Astrocyte (in vitro differentiated cells and primary cell): Measurements from ENCODE around the gene CDK15.

Experiments used
- EZH2 ChIP-seq: IDR thresholded peaks from 2 replicates; pipeline ENCODE4 v1.6.1; 2012; ENCODE audit warnings: mild to moderate bottlenecking, low read length, inconsistent platforms; ENCODE audit not compliant: insufficient read depth
- TF ChIP-seq, protein P1 (sequence below): IDR thresholded peaks from 2 replicates; pipeline ENCODE4 v1.5.1; 2011; ENCODE audit warnings: low read depth, mild to moderate bottlenecking, inconsistent platforms, low read length, moderate library complexity; ENCODE audit not compliant: insufficient read depth

DNA sequence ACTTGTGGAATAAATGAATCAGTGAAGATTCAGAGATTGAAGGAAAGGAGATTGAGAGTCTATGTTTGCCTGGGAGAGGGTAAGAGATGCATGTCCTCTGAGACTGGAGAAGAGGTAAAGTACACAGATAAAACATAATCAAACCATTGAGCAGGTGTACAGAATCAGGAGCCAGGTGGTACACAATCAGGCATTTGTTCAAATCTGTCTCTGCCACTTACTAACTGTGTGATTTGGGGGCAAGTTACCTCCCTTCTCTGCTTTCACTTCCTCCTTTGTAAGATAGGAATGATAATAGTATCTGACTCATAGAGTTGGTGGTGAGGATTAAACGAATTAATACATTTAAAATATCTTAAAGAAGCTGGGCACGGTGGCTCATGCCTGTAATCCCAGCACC is 94.0 kb downstream of the CDK15 start:
- TF ChIP-seq, protein P1, sequence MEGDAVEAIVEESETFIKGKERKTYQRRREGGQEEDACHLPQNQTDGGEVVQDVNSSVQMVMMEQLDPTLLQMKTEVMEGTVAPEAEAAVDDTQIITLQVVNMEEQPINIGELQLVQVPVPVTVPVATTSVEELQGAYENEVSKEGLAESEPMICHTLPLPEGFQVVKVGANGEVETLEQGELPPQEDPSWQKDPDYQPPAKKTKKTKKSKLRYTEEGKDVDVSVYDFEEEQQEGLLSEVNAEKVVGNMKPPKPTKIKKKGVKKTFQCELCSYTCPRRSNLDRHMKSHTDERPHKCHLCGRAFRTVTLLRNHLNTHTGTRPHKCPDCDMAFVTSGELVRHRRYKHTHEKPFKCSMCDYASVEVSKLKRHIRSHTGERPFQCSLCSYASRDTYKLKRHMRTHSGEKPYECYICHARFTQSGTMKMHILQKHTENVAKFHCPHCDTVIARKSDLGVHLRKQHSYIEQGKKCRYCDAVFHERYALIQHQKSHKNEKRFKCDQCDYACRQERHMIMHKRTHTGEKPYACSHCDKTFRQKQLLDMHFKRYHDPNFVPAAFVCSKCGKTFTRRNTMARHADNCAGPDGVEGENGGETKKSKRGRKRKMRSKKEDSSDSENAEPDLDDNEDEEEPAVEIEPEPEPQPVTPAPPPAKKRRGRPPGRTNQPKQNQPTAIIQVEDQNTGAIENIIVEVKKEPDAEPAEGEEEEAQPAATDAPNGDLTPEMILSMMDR = no peak
- no peak for TF ChIP-seq EZH2
